ENCODE data around the gene DHX29. TPM values are rescaled to one million over a fixed set of nuclear protein-coding genes. Genes with fewer than 3 reads are reported as not detected.

Gene DHX29
- total RNA-seq, 1 donor from 2014 or later, result 16.3 TPM

DNA sequence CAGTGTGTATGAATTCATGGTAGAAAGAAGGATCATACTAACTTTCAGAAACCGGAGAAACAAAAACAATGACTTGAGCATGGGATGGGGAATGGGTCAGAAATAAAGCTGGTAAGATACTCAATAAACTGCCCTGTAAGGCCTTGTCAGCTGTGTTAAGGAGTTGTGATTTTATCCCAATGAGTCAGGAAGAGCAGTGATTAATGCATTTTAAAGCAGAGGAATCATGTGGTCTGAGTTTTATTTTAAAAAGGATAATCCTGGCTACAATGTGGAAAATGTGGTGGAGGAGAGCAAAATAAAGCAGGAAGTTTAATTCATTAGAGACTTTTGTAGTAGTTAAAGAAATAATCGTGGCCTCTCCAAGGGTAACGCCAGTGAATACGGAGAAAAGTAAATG is 28.7 kb downstream of the DHX29 start:
- H3K36me3 ChIP-seq (ENCODE audit: control insufficient read depth, insufficient read depth, low read length), result peaks cover 11% of the 10 kb centered on the region
- TF ChIP-seq, protein P1, sequence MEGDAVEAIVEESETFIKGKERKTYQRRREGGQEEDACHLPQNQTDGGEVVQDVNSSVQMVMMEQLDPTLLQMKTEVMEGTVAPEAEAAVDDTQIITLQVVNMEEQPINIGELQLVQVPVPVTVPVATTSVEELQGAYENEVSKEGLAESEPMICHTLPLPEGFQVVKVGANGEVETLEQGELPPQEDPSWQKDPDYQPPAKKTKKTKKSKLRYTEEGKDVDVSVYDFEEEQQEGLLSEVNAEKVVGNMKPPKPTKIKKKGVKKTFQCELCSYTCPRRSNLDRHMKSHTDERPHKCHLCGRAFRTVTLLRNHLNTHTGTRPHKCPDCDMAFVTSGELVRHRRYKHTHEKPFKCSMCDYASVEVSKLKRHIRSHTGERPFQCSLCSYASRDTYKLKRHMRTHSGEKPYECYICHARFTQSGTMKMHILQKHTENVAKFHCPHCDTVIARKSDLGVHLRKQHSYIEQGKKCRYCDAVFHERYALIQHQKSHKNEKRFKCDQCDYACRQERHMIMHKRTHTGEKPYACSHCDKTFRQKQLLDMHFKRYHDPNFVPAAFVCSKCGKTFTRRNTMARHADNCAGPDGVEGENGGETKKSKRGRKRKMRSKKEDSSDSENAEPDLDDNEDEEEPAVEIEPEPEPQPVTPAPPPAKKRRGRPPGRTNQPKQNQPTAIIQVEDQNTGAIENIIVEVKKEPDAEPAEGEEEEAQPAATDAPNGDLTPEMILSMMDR (IDR thresholded peaks at IDR 0.05; ENCODE audit: insufficient read depth, low read length, severe bottlenecking), result no peak
- no peaks in the 10 kb centered on the region for H3K27me3 ChIP-seq (ENCODE audit: control insufficient read depth, insufficient read depth, low read length)
- no peak for FAIRE-seq
- no peak overlapping the region for H3K4me3 ChIP-seq (ENCODE audit: low read depth, low read length)
- DNase-seq (ENCODE audit: low read depth), result peak; percentile 40

DNA sequence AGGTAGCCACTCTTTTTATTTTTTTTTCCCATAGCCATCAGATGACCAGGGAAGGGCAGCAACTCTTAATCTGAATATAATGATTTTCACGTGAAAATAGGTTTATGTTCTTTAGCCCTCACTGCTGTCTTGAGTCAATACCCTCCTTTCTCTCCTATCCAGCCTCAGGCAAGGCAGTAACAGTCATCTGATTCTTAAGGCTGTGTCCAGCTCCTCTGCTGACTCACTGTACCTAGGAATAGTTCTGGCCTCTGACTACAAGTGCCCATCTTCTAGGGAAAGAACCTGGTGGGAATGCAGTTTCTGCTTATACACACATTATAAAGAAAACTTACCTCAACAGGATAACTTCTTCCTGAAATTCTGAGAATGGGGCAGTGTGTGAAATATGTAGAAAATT is 30.7 kb downstream of the DHX29 start:
- Histone ChIP-seq H3K36me3 (ENCODE audit: control insufficient read depth, insufficient read depth, low read length) (peaks cover 9% of the 10 kb centered on the region), H3K4me3 (ENCODE audit: low read depth, low read length) (no peak overlapping the region), H3K27me3 (ENCODE audit: control insufficient read depth, insufficient read depth, low read length) (no peaks in the 10 kb centered on the region)
- DNase-seq (ENCODE audit: low read depth), result peak; percentile 71
- TF ChIP-seq, protein P1 (IDR thresholded peaks at IDR 0.05; ENCODE audit: insufficient read depth, low read length, severe bottlenecking), result no peak
- FAIRE-seq, result no peak

DNA sequence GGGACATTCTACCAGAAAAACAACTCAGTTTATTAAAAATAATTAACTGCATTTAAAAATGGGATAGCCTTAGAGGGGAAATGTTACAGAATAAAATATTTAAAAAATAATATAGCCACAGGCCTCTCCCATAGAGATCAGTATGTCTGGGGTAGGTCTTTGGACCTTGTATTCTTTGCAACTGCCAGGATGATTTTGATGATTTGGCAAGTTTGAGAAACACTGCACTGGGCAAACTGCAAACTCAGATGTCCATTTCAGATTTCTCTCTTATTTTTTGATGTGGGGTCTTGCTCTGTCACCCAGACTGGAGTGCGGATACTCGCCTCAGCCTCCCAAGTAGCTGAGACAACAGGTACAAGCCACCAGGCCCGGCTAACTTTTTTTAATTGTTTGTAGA is 49.2 kb downstream of the DHX29 start:
- TF ChIP-seq, protein P1 (IDR thresholded peaks at IDR 0.05; ENCODE audit: insufficient read depth, low read length, severe bottlenecking), result no peak
- Histone ChIP-seq H3K36me3 (ENCODE audit: control insufficient read depth, insufficient read depth, low read length) (peaks cover 6% of the 10 kb centered on the region), H3K4me3 (ENCODE audit: low read depth, low read length) (no peak overlapping the region), H3K27me3 (ENCODE audit: control insufficient read depth, insufficient read depth, low read length) (no peaks in the 10 kb centered on the region)
- FAIRE-seq, result no peak
- DNase-seq (ENCODE audit: low read depth), result no peak

DNA sequence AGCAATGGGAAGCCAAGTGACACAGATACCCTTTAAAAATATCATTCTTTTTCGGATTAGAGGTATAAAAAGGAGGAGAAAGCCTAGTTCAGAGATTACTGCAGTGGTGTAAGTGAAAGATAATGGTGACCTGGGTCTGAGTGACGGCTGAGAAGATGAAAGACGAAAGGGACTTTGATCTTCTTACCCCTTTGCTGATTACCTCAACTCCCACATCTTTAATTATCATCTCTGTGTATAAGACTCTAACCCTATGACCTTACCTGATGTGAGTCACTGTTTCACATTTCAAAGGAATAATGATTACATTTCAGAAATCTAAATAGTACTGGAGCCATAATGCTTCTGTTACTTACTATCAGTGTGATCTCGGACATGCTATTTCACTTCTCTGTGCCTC is 52.7 kb downstream of the DHX29 start:
- TF ChIP-seq, protein P1 (IDR thresholded peaks at IDR 0.05; ENCODE audit: insufficient read depth, low read length, severe bottlenecking), result no peak
- no peak for DNase-seq (ENCODE audit: low read depth)
- peaks cover 5% of the 10 kb centered on the region for H3K36me3 ChIP-seq (ENCODE audit: control insufficient read depth, insufficient read depth, low read length)
- H3K27me3 ChIP-seq (ENCODE audit: control insufficient read depth, insufficient read depth, low read length), result no peaks in the 10 kb centered on the region
- no peak overlapping the region for H3K4me3 ChIP-seq (ENCODE audit: low read depth, low read length)
- FAIRE-seq, result no peak

DNA sequence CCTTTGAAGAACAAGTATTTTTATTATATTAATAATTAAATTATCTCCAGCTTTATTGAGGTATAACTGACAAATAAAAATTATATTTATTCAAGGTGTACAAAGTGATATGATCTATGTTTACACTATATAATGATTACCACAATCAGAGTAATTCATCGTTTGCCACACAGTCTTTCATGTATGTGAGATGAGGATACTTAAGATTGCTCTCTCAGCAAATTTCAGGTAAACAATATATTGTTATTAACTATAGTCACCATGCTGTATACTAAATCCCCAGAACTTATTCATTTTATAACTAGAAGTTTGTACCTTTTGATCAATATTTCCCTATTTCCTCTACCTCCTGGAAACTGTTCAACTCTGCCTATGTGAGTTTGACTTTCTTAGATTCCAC is 57.4 kb downstream of the DHX29 start:
- no peak overlapping the region for H3K4me3 ChIP-seq (ENCODE audit: low read depth, low read length)
- FAIRE-seq, result no peak
- H3K36me3 ChIP-seq (ENCODE audit: control insufficient read depth, insufficient read depth, low read length), result no peaks in the 10 kb centered on the region
- TF ChIP-seq, protein P1 (IDR thresholded peaks at IDR 0.05; ENCODE audit: insufficient read depth, low read length, severe bottlenecking), result no peak
- H3K27me3 ChIP-seq (ENCODE audit: control insufficient read depth, insufficient read depth, low read length), result no peaks in the 10 kb centered on the region
- DNase-seq (ENCODE audit: low read depth), result no peak

DNA sequence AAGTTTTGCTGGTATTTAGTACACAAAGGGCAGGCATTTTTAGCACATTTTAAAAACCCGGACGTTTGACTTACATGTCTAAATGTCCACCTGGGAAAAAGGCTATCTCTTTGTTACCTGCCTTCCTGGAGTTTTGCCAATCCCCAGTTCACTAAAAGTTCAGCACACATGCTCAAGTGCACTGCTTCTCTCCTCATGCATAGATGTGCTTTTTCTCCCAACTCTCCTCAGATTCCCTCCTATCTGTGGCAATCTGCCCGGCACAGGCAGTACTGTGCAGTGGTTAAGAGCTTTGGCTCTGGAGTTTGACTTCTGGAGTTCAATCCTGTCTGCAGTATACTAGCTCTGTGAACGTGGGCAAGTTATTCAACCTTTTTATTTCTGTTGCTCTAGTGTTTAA is 65.7 kb downstream of the DHX29 start:
- no peak for FAIRE-seq
- H3K4me3 ChIP-seq (ENCODE audit: low read depth, low read length), result no peak overlapping the region
- H3K36me3 ChIP-seq (ENCODE audit: control insufficient read depth, insufficient read depth, low read length), result no peaks in the 10 kb centered on the region
- no peak for DNase-seq (ENCODE audit: low read depth)
- TF ChIP-seq, protein P1 (IDR thresholded peaks at IDR 0.05; ENCODE audit: insufficient read depth, low read length, severe bottlenecking), result no peak
- H3K27me3 ChIP-seq (ENCODE audit: control insufficient read depth, insufficient read depth, low read length), result no peaks in the 10 kb centered on the region

All from bronchial epithelial cell (primary cell).